Measurements from ENCODE around the gene AMACR. TPM values are rescaled to one million over a fixed set of nuclear protein-coding genes. Genes with fewer than 3 reads are reported as not detected.

The AMACR gene
- total RNA-seq, 1 donor: 15.2 TPM

DNA sequence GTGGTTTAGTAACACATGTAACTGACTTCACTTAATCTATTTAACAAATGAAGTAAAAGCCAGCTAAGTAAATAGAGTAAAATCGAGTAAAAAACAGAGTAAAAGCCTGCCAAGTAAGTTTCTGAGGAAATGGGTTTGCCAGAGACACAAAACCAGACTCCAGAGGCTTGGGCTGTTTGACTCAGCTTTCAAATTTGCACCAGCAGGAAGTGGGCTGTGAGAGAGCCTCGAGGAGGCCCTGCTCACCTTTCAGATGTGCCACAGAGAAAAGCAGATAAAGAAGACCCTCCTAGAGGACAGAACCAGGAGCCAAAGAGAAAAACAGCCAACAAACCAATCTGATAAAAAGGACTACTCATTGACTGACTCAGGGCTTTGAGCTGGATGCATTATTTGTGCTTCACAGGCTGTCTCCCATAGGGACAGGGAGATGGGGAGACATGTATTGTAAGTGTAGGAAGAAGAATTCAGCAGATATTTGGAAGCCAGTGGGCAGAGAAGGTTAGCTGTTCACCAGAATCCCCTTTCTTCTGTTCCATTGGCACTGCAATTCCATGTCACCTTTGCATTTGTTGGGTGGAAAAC, 14.4 kb upstream of the AMACR start:
- Histone ChIP-seq H3K9me3 (ENCODE audit: low read depth, low read length) (no peaks in the 10 kb centered on the region), H3K27me3 (ENCODE audit: insufficient read depth, low read length) (no peaks in the 10 kb centered on the region), H3K79me2 (ENCODE audit: insufficient read depth, low read length) (no peaks in the 10 kb centered on the region), H2AFZ (ENCODE audit: low read length) (peak overlapping the region; percentile 17), H3K36me3 (ENCODE audit: insufficient read depth, low read length) (no peaks in the 10 kb centered on the region), H3K4me3 (ENCODE audit: insufficient read depth, low read length) (no peak overlapping the region), H3K27ac (ENCODE audit: low read depth, low read length) (peak overlapping the region; percentile 45), H4K20me1 (ENCODE audit: insufficient read depth, low read length) (no peaks in the 10 kb centered on the region), H3K4me1 (ENCODE audit: insufficient read depth, low read length) (peaks cover 14% of the 10 kb centered on the region), H3K4me2 (ENCODE audit: insufficient read depth, low read length) (peak overlapping the region; percentile 24)
- DNase-seq (ENCODE audit: insufficient read length, low spot score, missing footprints): peak; percentile 75
- TF ChIP-seq, protein P1, sequence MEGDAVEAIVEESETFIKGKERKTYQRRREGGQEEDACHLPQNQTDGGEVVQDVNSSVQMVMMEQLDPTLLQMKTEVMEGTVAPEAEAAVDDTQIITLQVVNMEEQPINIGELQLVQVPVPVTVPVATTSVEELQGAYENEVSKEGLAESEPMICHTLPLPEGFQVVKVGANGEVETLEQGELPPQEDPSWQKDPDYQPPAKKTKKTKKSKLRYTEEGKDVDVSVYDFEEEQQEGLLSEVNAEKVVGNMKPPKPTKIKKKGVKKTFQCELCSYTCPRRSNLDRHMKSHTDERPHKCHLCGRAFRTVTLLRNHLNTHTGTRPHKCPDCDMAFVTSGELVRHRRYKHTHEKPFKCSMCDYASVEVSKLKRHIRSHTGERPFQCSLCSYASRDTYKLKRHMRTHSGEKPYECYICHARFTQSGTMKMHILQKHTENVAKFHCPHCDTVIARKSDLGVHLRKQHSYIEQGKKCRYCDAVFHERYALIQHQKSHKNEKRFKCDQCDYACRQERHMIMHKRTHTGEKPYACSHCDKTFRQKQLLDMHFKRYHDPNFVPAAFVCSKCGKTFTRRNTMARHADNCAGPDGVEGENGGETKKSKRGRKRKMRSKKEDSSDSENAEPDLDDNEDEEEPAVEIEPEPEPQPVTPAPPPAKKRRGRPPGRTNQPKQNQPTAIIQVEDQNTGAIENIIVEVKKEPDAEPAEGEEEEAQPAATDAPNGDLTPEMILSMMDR (IDR thresholded peaks at IDR 0.05; ENCODE audit: extremely low read depth, low read depth, low read length): no peak

DNA sequence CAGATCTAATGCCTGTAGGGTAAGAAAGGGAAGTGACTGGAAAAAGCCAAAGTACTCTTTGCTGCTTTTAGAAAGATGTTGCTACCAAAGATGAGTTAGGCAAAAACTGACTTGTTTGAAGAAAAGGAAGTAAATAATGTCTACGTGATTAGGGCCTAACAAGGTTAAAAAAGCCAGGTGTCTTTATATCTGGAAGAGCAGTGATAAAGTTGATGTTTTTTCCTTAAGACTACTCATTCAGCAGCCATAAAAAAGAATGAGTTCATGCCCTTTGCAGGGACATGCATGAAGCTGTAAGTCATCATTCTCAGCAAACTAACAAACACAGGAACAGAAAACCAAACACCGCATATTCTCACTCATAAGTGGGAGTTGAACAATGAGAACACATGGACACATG, 13.5 kb upstream of the AMACR start:
- H2AFZ ChIP-seq (ENCODE audit: low read length): no peak overlapping the region
- no peak overlapping the region for H3K4me2 ChIP-seq (ENCODE audit: insufficient read depth, low read length)
- H3K4me1 ChIP-seq (ENCODE audit: insufficient read depth, low read length): peaks cover 14% of the 10 kb centered on the region
- H3K27me3 ChIP-seq (ENCODE audit: insufficient read depth, low read length): no peaks in the 10 kb centered on the region
- no peaks in the 10 kb centered on the region for H4K20me1 ChIP-seq (ENCODE audit: insufficient read depth, low read length)
- no peak overlapping the region for H3K27ac ChIP-seq (ENCODE audit: low read depth, low read length)
- no peaks in the 10 kb centered on the region for H3K79me2 ChIP-seq (ENCODE audit: insufficient read depth, low read length)
- no peak for DNase-seq (ENCODE audit: insufficient read length, low spot score, missing footprints)
- TF ChIP-seq, protein P1 (IDR thresholded peaks at IDR 0.05; ENCODE audit: extremely low read depth, low read depth, low read length): no peak
- H3K4me3 ChIP-seq (ENCODE audit: insufficient read depth, low read length): no peak overlapping the region
- no peaks in the 10 kb centered on the region for H3K36me3 ChIP-seq (ENCODE audit: insufficient read depth, low read length)
- no peaks in the 10 kb centered on the region for H3K9me3 ChIP-seq (ENCODE audit: low read depth, low read length)

- peaks cover 14% of the 10 kb centered on the region for H3K4me1 ChIP-seq (ENCODE audit: insufficient read depth, low read length)
- H3K36me3 ChIP-seq (ENCODE audit: insufficient read depth, low read length): no peaks in the 10 kb centered on the region
- H3K9me3 ChIP-seq (ENCODE audit: low read depth, low read length): no peaks in the 10 kb centered on the region
- H4K20me1 ChIP-seq (ENCODE audit: insufficient read depth, low read length): no peaks in the 10 kb centered on the region
- H3K4me3 ChIP-seq (ENCODE audit: insufficient read depth, low read length): no peak overlapping the region
- no peak for DNase-seq (ENCODE audit: insufficient read length, low spot score, missing footprints)
- no peak overlapping the region for H3K4me2 ChIP-seq (ENCODE audit: insufficient read depth, low read length)
- H3K79me2 ChIP-seq (ENCODE audit: insufficient read depth, low read length): no peaks in the 10 kb centered on the region
- no peak overlapping the region for H3K27ac ChIP-seq (ENCODE audit: low read depth, low read length)
- H2AFZ ChIP-seq (ENCODE audit: low read length): no peak overlapping the region
- H3K27me3 ChIP-seq (ENCODE audit: insufficient read depth, low read length): no peaks in the 10 kb centered on the region
- TF ChIP-seq, protein P1 (IDR thresholded peaks at IDR 0.05; ENCODE audit: extremely low read depth, low read depth, low read length): no peak
Observed at GRCh38 chr5:34020726-34021125, 12.9 kb upstream of the AMACR start.

DNA sequence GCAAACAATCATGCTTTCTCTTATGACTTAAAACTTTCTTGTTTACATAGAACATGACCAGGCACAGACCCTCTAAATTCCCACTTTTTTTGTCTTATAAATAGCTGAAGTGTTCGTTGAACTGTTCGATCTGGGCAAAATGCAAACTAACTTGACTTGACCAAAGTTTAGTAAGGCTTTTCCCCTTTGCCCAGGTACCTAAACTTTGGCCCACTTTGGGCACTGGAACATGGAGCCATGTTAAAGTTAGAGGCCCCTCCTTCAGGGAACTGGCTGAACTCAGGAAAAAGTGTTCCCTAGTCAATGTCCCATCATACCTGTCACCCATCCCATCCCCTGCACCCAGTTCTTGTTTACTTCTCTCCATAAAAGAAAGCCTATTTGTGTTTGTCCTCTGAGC, 9.4 kb upstream of the AMACR start:
- H3K27me3 ChIP-seq (ENCODE audit: insufficient read depth, low read length): no peaks in the 10 kb centered on the region
- TF ChIP-seq, protein P1 (IDR thresholded peaks at IDR 0.05; ENCODE audit: extremely low read depth, low read depth, low read length): no peak
- H2AFZ ChIP-seq (ENCODE audit: low read length): no peak overlapping the region
- no peaks in the 10 kb centered on the region for H3K36me3 ChIP-seq (ENCODE audit: insufficient read depth, low read length)
- H3K4me1 ChIP-seq (ENCODE audit: insufficient read depth, low read length): peaks cover 10% of the 10 kb centered on the region
- H3K4me2 ChIP-seq (ENCODE audit: insufficient read depth, low read length): no peak overlapping the region
- no peak overlapping the region for H3K27ac ChIP-seq (ENCODE audit: low read depth, low read length)
- no peaks in the 10 kb centered on the region for H4K20me1 ChIP-seq (ENCODE audit: insufficient read depth, low read length)
- no peaks in the 10 kb centered on the region for H3K9me3 ChIP-seq (ENCODE audit: low read depth, low read length)
- DNase-seq (ENCODE audit: insufficient read length, low spot score, missing footprints): no peak
- H3K4me3 ChIP-seq (ENCODE audit: insufficient read depth, low read length): no peak overlapping the region
- no peaks in the 10 kb centered on the region for H3K79me2 ChIP-seq (ENCODE audit: insufficient read depth, low read length)
